ENCODE measurements around the gene PRR16.

PRR16 gene

DNA sequence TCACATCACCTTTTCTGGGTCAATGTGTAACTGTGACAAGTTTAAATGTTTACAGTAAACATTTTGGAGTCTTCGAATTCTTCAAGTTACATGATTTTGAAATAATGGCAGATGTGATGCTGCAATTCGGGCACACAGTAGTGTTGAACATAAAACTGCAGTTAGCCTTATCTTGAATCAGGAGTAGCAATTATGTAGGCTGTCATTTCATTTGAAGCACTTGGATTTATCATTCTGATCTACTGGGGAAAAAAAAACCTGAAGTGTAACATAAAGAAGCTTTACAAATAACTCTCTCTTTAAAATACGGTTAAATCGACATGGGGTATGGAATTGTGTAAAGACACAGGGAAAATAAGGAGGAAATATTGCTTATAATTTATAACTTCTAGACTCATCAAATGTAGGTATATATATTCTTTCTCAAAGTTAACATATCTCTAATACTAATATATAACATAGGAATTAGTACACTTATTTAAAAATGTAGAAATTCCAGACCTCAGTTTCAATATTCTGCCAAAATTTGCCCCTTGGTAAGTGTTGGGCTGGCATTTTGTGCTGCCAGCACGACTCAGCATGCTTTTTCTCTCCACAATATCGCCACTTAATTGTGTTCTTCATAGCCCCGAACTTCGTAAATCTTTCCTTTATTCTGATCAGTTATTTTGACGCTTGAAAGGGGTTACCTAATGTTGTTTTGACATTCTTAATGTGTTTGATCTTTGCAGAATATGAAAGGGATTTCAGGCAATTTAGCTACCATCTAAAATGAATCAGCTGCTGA is 226.7 kb downstream of the PRR16 start:
- TF ChIP-seq TAF1 (IDR thresholded peaks at IDR 0.05; ENCODE audit: borderline replicate concordance, insufficient read depth, low read length) (no peak), POLR2AphosphoS5 (IDR thresholded peaks at IDR 0.05; ENCODE audit: low read depth, low read length) (no peak), FOXP2 (optimal IDR thresholded peaks at IDR 0.05; ENCODE audit: borderline replicate concordance, extremely low read depth, extremely low read length, insufficient read depth) (no peak), SIN3A (IDR thresholded peaks at IDR 0.05; ENCODE audit: borderline replicate concordance, insufficient read depth, low read length) (no peak)
- TF ChIP-seq, protein P1, sequence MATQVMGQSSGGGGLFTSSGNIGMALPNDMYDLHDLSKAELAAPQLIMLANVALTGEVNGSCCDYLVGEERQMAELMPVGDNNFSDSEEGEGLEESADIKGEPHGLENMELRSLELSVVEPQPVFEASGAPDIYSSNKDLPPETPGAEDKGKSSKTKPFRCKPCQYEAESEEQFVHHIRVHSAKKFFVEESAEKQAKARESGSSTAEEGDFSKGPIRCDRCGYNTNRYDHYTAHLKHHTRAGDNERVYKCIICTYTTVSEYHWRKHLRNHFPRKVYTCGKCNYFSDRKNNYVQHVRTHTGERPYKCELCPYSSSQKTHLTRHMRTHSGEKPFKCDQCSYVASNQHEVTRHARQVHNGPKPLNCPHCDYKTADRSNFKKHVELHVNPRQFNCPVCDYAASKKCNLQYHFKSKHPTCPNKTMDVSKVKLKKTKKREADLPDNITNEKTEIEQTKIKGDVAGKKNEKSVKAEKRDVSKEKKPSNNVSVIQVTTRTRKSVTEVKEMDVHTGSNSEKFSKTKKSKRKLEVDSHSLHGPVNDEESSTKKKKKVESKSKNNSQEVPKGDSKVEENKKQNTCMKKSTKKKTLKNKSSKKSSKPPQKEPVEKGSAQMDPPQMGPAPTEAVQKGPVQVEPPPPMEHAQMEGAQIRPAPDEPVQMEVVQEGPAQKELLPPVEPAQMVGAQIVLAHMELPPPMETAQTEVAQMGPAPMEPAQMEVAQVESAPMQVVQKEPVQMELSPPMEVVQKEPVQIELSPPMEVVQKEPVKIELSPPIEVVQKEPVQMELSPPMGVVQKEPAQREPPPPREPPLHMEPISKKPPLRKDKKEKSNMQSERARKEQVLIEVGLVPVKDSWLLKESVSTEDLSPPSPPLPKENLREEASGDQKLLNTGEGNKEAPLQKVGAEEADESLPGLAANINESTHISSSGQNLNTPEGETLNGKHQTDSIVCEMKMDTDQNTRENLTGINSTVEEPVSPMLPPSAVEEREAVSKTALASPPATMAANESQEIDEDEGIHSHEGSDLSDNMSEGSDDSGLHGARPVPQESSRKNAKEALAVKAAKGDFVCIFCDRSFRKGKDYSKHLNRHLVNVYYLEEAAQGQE (IDR thresholded peaks at IDR 0.05; ENCODE audit: insufficient read depth in 1 of 2, low read depth in 2 of 2, low read length in 2 of 2) = no peak

DNA sequence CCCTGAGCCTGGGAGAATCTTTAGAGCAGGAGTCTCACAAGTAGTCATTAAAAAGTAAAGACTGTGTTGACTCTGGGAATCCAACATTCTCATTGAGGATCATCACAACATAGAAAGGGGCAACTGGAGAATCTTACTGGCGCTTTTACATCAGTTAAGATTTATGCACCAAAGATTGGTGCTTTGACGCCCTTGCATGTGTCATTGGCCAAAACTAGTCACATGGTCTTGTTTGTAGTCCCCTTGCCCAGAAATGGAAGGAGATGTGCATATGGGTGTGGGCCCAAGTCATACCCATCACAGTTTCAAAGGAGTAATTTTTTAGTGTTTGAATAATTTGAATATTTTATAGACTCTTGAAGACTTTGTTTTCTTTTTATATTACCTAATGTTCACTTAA is 228.2 kb downstream of the PRR16 start:
- TF ChIP-seq FOXP2 (optimal IDR thresholded peaks at IDR 0.05; ENCODE audit: borderline replicate concordance, extremely low read depth, extremely low read length, insufficient read depth) = no peak
- no peak for TF ChIP-seq POLR2AphosphoS5 (IDR thresholded peaks at IDR 0.05; ENCODE audit: low read depth, low read length)

DNA sequence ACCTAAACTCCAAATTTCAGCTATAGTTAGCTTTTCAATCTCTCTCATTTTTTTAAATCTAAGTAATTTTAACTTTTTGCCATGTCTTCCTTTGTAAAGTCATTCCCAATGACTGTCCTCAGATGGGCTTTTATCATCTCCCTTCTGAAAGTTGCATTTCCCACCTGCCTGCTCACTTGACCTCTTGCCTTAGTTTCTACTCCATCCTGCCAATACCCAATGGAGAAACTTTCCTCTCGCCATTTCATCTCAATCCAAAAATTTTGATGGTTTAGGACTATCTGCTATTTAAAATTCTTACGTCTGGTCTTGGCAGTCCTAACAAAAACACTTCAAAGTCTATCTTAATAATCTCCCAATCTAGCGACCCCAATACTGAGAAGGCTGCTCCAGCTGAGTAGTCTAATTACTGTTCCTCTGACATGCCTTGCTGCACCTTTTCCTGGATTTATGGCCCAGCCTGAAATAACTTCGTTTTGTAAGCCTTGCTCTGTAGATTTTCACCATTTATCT is 231.3 kb downstream of the PRR16 start:
- TF ChIP-seq SIN3A (IDR thresholded peaks at IDR 0.05; ENCODE audit: borderline replicate concordance, insufficient read depth, low read length) (no peak), POLR2AphosphoS5 (IDR thresholded peaks at IDR 0.05; ENCODE audit: low read depth, low read length) (no peak), TAF1 (IDR thresholded peaks at IDR 0.05; ENCODE audit: borderline replicate concordance, insufficient read depth, low read length) (no peak), FOXP2 (optimal IDR thresholded peaks at IDR 0.05; ENCODE audit: borderline replicate concordance, extremely low read depth, extremely low read length, insufficient read depth) (no peak)
- TF ChIP-seq, protein P1 (IDR thresholded peaks at IDR 0.05; ENCODE audit: insufficient read depth in 1 of 2, low read depth in 2 of 2, low read length in 2 of 2) = no peak

DNA sequence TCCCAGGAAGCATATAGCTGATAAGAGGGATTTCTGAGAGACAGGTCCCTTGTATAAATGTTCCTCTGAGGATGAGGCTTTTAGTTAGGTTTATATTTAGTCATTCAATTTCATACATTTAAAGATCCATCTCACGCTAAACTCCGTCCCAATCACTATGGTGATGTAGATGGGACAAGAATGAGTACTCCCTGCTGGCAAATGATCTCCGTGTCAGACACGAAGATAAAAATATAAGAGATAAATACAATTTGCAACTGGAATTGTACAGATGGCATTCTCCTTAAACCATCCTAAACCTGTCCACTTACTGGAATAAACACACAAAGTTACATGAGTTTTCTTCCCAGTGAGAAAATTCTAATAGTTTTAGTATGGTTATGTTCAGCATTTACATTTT is 233.0 kb downstream of the PRR16 start:
- TF ChIP-seq POLR2AphosphoS5 (IDR thresholded peaks at IDR 0.05; ENCODE audit: low read depth, low read length) = no peak
- TF ChIP-seq, protein P1 (IDR thresholded peaks at IDR 0.05; ENCODE audit: insufficient read depth in 1 of 2, low read depth in 2 of 2, low read length in 2 of 2) = no peak
- no peak for TF ChIP-seq SIN3A (IDR thresholded peaks at IDR 0.05; ENCODE audit: borderline replicate concordance, insufficient read depth, low read length)
- TF ChIP-seq TAF1 (IDR thresholded peaks at IDR 0.05; ENCODE audit: borderline replicate concordance, insufficient read depth, low read length) = no peak
- TF ChIP-seq FOXP2 (optimal IDR thresholded peaks at IDR 0.05; ENCODE audit: borderline replicate concordance, extremely low read depth, extremely low read length, insufficient read depth) = no peak

DNA sequence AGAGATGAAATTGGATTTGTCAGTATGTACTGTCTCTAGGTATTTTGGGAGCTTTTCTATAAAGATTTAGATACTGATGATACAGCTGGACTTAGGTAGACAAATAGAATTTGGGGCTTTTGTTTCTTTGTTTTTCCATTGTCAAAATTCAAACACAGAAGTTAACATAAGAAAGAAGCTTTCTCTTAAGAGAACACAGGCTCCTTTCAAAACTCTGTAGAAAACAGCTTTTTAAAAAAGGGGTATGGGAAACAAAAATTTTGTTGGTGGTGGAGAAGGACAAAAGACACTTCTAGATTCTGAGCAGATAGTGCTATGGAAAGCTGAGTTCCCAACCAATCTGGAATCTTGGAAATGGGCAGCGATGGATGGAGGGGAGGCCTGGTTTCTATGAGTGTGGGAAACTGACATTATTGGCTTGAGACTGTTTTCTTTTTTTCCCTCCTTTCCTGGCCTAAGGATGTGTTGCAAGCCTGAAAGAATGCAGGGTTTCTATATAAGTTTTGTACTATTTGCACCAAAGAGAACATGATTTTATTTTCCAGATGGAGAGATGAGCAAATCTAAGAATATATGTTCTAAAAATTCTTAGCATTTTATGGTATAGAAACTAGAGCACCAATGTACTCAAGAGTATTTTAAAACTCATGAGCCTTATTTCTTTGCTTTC is 240.0 kb downstream of the PRR16 start:
- no peak for TF ChIP-seq TAF1 (IDR thresholded peaks at IDR 0.05; ENCODE audit: borderline replicate concordance, insufficient read depth, low read length)
- no peak for TF ChIP-seq SIN3A (IDR thresholded peaks at IDR 0.05; ENCODE audit: borderline replicate concordance, insufficient read depth, low read length)
- no peak for TF ChIP-seq FOXP2 (optimal IDR thresholded peaks at IDR 0.05; ENCODE audit: borderline replicate concordance, extremely low read depth, extremely low read length, insufficient read depth)
- TF ChIP-seq, protein P1 (IDR thresholded peaks at IDR 0.05; ENCODE audit: insufficient read depth in 1 of 2, low read depth in 2 of 2, low read length in 2 of 2) = no peak
- TF ChIP-seq POLR2AphosphoS5 (IDR thresholded peaks at IDR 0.05; ENCODE audit: low read depth, low read length) = no peak
